CD14-positive monocyte (primary cell): Measurements from ENCODE around the gene NADK2. TPM values are rescaled to one million over a fixed set of nuclear protein-coding genes. Genes with fewer than 3 reads are reported as not detected.
A peak's percentile ranks its signal among the peaks of the same experiment; 100 is the strongest.

Experiments used
- DNase-seq, 3 donors: peaks; one replicate each; pipeline ENCODE4 v3.0.0-alpha.2; 2011 to 2022
- H2AFZ ChIP-seq: 2 replicates; pipeline ENCODE4 v1.6.0; 2012; ENCODE audit warnings: mild to moderate bottlenecking, low read depth, low read length, inconsistent platforms; ENCODE audit not compliant: insufficient read depth, poor library complexity, severe bottlenecking
- H3K27ac ChIP-seq, 2 donors: 1 replicate in 1 of 2; 2 replicates in 1 of 2; pipeline ENCODE4 v1.5.1; 2012 to 2013; ENCODE audit warnings: low read length in 2 of 2, control low read depth in 1 of 2, inconsistent platforms in 1 of 2, low read depth in 1 of 2, mild to moderate bottlenecking in 1 of 2
- H3K27me3 ChIP-seq, 2 donors: one replicate each; pipeline versions ENCODE4 v1.6.0 to v1.6.1; 2011 to 2013; ENCODE audit warnings: low read length in 2 of 2; ENCODE audit not compliant: control insufficient read depth in 2 of 2, insufficient read depth in 2 of 2
- H3K36me3 ChIP-seq, 2 donors: replicated peaks in 1 of 2; 1 replicate in 1 of 2; 2 replicates in 1 of 2; pipeline versions ENCODE4 v1.5.1 to v1.6.1; 2012 to 2013; ENCODE audit warnings: low read length in 2 of 2, control low read depth in 1 of 2, inconsistent platforms in 1 of 2, mild to moderate bottlenecking in 1 of 2; ENCODE audit not compliant: insufficient read depth in 2 of 2, control insufficient read depth in 1 of 2
- H3K4me1 ChIP-seq, 2 donors: 1 replicate in 1 of 2; 2 replicates in 1 of 2; pipeline versions ENCODE4 v1.5.1 to v1.6.1; 2012 to 2013; ENCODE audit warnings: low read length in 2 of 2, control low read depth in 1 of 2, inconsistent platforms in 1 of 2, mild to moderate bottlenecking in 1 of 2, moderate library complexity in 1 of 2; ENCODE audit not compliant: insufficient read depth in 2 of 2, control insufficient read depth in 1 of 2
- H3K4me2 ChIP-seq: replicated peaks from 2 replicates; pipeline ENCODE3; 2012; ENCODE audit warnings: low read length, moderate library complexity, mild to moderate bottlenecking; ENCODE audit not compliant: poor library complexity, severe bottlenecking; ENCODE audit errors: extremely low read depth
- H3K4me3 ChIP-seq, 3 experiments: fragments of 200-600 bp in 1 of 3; sonication (generic) in 1 of 3; replicated peaks in 1 of 3; 1 replicate in 2 of 3; 2 replicates in 1 of 3; pipeline ENCODE4 v1.5.1; 2011 to 2013; ENCODE audit warnings: low read length in 3 of 3, mild to moderate bottlenecking in 3 of 3, control low read depth in 2 of 3, low read depth in 2 of 3, inconsistent platforms in 1 of 3, moderate library complexity in 1 of 3
- H3K79me2 ChIP-seq: 2 replicates; pipeline ENCODE4 v1.6.0; 2012; ENCODE audit warnings: mild to moderate bottlenecking, control low read depth, inconsistent platforms, low read length, moderate library complexity; ENCODE audit not compliant: insufficient read depth
- H3K9ac ChIP-seq: 2 replicates; pipeline ENCODE4 v1.6.0; 2017; ENCODE audit warnings: low read length, mild to moderate bottlenecking; ENCODE audit not compliant: insufficient read depth, poor library complexity, severe bottlenecking
- H3K9me3 ChIP-seq, 2 donors: replicated peaks in 1 of 2; 1 replicate in 1 of 2; 2 replicates in 1 of 2; pipeline versions ENCODE4 v1.5.1 to v1.6.1; 2012 to 2013; ENCODE audit warnings: low read length in 2 of 2, control low read depth in 1 of 2; ENCODE audit not compliant: control insufficient read depth in 1 of 2, insufficient read depth in 1 of 2
- H4K20me1 ChIP-seq: 2 replicates; pipeline ENCODE4 v1.6.0; 2012; ENCODE audit warnings: mild to moderate bottlenecking, low read length, control low read depth, moderate library complexity; ENCODE audit not compliant: insufficient read depth
- H3K27ac Mint-ChIP-seq, 7 donors: one replicate each; pipeline ENCODE4 v1.8.0; 2020; ENCODE audit warnings: mild to moderate bottlenecking in 7 of 7, mixed read lengths in 7 of 7, moderate library complexity in 6 of 7, inconsistent platforms in 2 of 7
- H3K27me3 Mint-ChIP-seq, 3 donors: one replicate each; pipeline ENCODE4 v1.8.0; 2021 to 2022; ENCODE audit warnings: low read depth in 3 of 3, mild to moderate bottlenecking in 3 of 3, mixed read lengths in 3 of 3, moderate library complexity in 3 of 3, inconsistent platforms in 1 of 3
- H3K36me3 Mint-ChIP-seq, 2 donors: one replicate each; pipeline ENCODE4 v1.8.0; 2020; ENCODE audit warnings: mixed read lengths in 2 of 2, inconsistent platforms in 1 of 2, mild to moderate bottlenecking in 1 of 2
- H3K4me1 Mint-ChIP-seq: one replicate; pipeline ENCODE4 v1.8.0; 2020; ENCODE audit warnings: mild to moderate bottlenecking, mixed read lengths
- H3K4me3 Mint-ChIP-seq, 2 donors: one replicate each; pipeline ENCODE4 v1.8.0; 2020; ENCODE audit warnings: mild to moderate bottlenecking in 2 of 2, mixed read lengths in 2 of 2, moderate library complexity in 1 of 2
- H3K9me3 Mint-ChIP-seq, 7 donors: one replicate each; pipeline ENCODE4 v1.8.0; 2020 to 2022; ENCODE audit warnings: mixed read lengths in 7 of 7, mild to moderate bottlenecking in 6 of 7, moderate library complexity in 6 of 7, inconsistent platforms in 2 of 7
- CTCF ChIP-seq: fragments of 200-600 bp; IDR thresholded peaks from one replicate; pipeline ENCODE4 v1.8.0; 2022; ENCODE audit warnings: antibody characterized with exemption, mild to moderate bottlenecking
- WGBS: methylation state at CpG from one replicate; pipeline ENCODE4 v1.1.5; 2013; ENCODE audit warnings: missing lambda C conversion rate; ENCODE audit not compliant: insufficient coverage; 5-methylcytosine and 5-hydroxymethylcytosine counted together
- intact Hi-C, 2 donors: fragments of 100-400 bp; cut with micrococcal nuclease; formaldehyde crosslinking; loops; one replicate each; pipeline versions ENCODE4 v1.15.0 to v1.15.1; 2023
- polyA plus RNA-seq, 3 donors: library from polyadenylated mRNA; depleted of rRNA in 1 of 3; unstranded in 2 of 3; stranded (reverse) in 1 of 3; fragments of 300-500 nt in 2 of 3; fragments of >200 nt in 1 of 3; fragmentation: Illumina TruSeq in 2 of 3; gene quantifications; 1 replicate in 2 of 3; 2 replicates in 1 of 3; pipeline ENCODE4 v1.2.3, GENCODE V29; 2012 to 2021

NADK2 gene
- polyA plus RNA-seq, 3 donors: 2.6 to 5.9 (median 3.3) TPM

GRCh38 chr5:36152324-36153297 is 89.1 kb downstream of the NADK2 start:
- Mint-ChIP-seq H3K4me1 (peaks cover 42% of the 10 kb centered on the region), H3K27me3 (no peaks in the 10 kb centered on the region), H3K27ac (peak overlapping the region in 6 of 7 donors; percentile 69 to 93 (median 82)), H3K9me3 (no peaks in the 10 kb centered on the region), H3K4me3 (peak overlapping the region; percentile 93 to 96), H3K36me3 (peaks cover 26 to 34% of the 10 kb centered on the region in 2 donors)
- no peak for DNase-seq
- 14% methylated on average over 18 of the region's 24 CpGs for WGBS
- Histone ChIP-seq H3K9ac (peak overlapping the region; percentile 89), H3K27me3 (no peaks in the 10 kb centered on the region), H3K9me3 (no peaks in the 10 kb centered on the region), H3K4me1 (peaks cover 23 to 35% of the 10 kb centered on the region in 2 donors), H2AFZ (peak overlapping the region; percentile 99), H3K27ac (peak overlapping the region in 1 of 2 donors; percentile 86), H3K36me3 (peaks cover 9 to 39% of the 10 kb centered on the region in 2 donors), H3K4me2 (peak overlapping the region; percentile 85), H4K20me1 (no peaks in the 10 kb centered on the region), H3K4me3 (peak overlapping the region; percentile 88 to 100 (median 92)), H3K79me2 (peaks cover 85% of the 10 kb centered on the region)
- no peak for TF ChIP-seq CTCF
- intact Hi-C loops: loop anchor here (5.0 kb wide), 2 partner anchors 90 to 1235 kb away; partner anchors contain the start of genes NADK2 (in 2 of the 2), BRIX1 (in 1 of the 2) and RAD1 (in 1 of the 2)
